H1 (cell line): ENCODE data around the gene TGFA. TPM values are rescaled to one million over a fixed set of nuclear protein-coding genes. Genes with fewer than 3 reads are reported as not detected.

Source experiments
- HDAC2 ChIP-seq, 2 experiments: fragments of 300-600 bp in 1 of 2; sonication (generic) in 1 of 2; IDR thresholded peaks; 2 replicates each; pipeline ENCODE4 v1.6.1; 2011 to 2012; ENCODE audit warnings: low read depth in 2 of 2, low read length in 2 of 2, mild to moderate bottlenecking in 2 of 2, moderate library complexity in 2 of 2, borderline replicate concordance in 1 of 2, inconsistent platforms in 1 of 2
- polyA plus RNA-seq, 7 experiments: library from polyadenylated mRNA; depleted of rRNA in 3 of 7; stranded (reverse) in 5 of 7; unstranded in 2 of 7; fragments of >200 nt in 5 of 7; fragments of 200-250 nt in 2 of 7; gene quantifications; 1 replicate in 5 of 7; 2 replicates in 1 of 7; 4 replicates in 1 of 7; pipeline versions ENCODE4 v1.2.1 to v1.2.3, GENCODE V29; 2011 to 2013; ENCODE audit warnings: missing spikeins in 2 of 7, mixed read lengths in 2 of 7
- total RNA-seq: library from RNA; stranded (reverse); fragmentation: NEBNext Ultra II Directional; extraction: Animal tissue kit (Norgen Biotek cat#: 25700); gene quantifications from 2 replicates; pipeline ENCODE4 v1.2.1, GENCODE V29; 2021

Gene TGFA
- total and polyA plus RNA-seq, 2 of the 8 experiments (the other 6 are each of a cell fraction or from before 2014, with no cell fraction given), result 1.8 to 3.7 TPM

GRCh38 chr2:70580352-70580751 lies 26.7 kb upstream of the TGFA start (continued):
- TF ChIP-seq HDAC2 (IDR thresholded peaks at IDR 0.05; ENCODE audit: borderline replicate concordance in 1 of 2, low read depth in 2 of 2, low read length in 2 of 2), result no peak
